GM18505 (cell line): ENCODE results near the gene KRTAP19-8.

Source experiments
- ATAC-seq: cut with Tn5 transposase; IDR thresholded peaks from one replicate; pipeline ENCODE4 v1.9.1; 2021; ENCODE audit not compliant: unreplicated experiment
- POLR2A ChIP-seq: IDR thresholded peaks from 4 replicates; pipeline ENCODE4 v1.6.1; 2011; ENCODE audit warnings: borderline replicate concordance; ENCODE audit not compliant: insufficient read depth, insufficient read length; ENCODE audit errors: extremely low read depth

The KRTAP19-8 gene

DNA sequence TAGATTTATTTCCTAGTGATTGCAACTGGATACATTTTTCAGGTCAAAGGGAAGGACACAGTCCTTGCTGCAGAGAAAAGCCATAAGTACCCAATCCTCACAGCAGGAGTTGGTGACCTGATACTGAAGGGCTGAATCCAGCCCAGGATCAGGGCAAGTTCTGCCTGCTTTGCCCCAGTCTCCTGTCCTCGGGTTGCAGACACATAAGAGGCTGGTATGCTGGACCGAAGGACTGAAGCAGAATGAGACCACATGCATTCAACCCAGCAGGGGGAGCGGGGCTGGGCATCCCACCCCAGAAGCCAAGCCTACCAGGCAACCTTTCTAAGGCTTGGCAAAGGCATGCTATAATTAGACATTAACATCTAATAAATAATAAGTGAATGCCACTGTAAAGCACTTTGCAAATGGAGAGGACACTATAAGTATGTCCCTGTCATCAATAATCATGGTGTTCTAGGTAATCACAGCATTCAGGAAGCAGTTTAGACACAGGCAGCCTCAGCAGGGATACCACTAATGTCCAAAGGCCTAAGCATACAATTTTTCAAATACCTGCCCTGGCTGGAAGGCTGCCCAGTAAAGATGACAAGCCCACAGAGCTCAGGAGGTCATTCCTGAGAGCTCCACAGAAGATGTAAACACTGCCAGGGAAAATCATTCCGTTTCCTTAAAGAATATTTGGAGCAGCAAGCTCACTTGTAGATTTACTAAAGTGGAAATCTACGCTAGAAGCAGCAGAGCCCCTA, 47.6 kb downstream of the KRTAP19-8 start:
- TF ChIP-seq POLR2A, result no peak

DNA sequence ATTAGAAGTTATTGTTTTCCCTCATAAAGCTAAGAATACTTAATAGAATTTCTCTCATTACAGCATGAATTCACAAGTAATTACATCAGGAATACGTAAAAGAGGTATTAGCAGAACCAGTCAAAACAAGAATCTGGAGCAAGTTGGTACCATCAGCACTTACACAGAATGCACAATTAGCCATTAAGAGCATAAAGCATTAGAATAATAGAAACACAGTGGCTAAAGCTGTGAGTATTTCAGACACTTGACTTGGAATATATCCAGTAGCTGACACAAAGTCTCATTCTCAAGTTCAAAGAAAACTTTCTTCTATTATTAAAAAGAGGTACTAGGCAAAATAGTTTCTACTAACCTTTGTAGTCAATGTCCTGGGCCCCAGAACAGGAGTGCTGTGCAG, 49.6 kb downstream of the KRTAP19-8 start:
- no peak for ATAC-seq
- no peak for TF ChIP-seq POLR2A

More for the DNA sequence above, 47.6 kb downstream of the KRTAP19-8 start:
- no peak for ATAC-seq
